Small intestine (tissue), 7 donors: ENCODE data around the gene SLC4A5. TPM values are rescaled to one million over a fixed set of nuclear protein-coding genes. Genes with fewer than 3 reads are reported as not detected.
A peak's percentile ranks its signal among the peaks of the same experiment; 100 is the strongest.

Experiments
- DNase-seq, 2 donors: peaks; one replicate each; pipeline versions ENCODE4 v3.0.0 to v3.0.0-alpha.2; 2013
- FAIRE-seq: peaks from 2 replicates; lab custom pipeline; 2012; peaks lifted over from hg19 to GRCh38; lab: Jason Lieb, UNC
- H3K27ac ChIP-seq, 3 donors: one replicate each; pipeline ENCODE4 v1.5.1; 2013; ENCODE audit warnings: low read length in 2 of 3, mild to moderate bottlenecking in 2 of 3, control low read depth in 1 of 3, inconsistent platforms in 1 of 3, low read depth in 1 of 3, moderate library complexity in 1 of 3
- H3K27me3 ChIP-seq, 3 donors: one replicate each; pipeline ENCODE4 v1.6.1; 2013; ENCODE audit warnings: low read length in 3 of 3, inconsistent platforms in 1 of 3; ENCODE audit not compliant: control insufficient read depth in 3 of 3, insufficient read depth in 3 of 3
- H3K36me3 ChIP-seq, 3 donors: one replicate each; pipeline ENCODE4 v1.6.1; 2013; ENCODE audit warnings: low read length in 3 of 3, inconsistent platforms in 1 of 3, low read depth in 1 of 3, mild to moderate bottlenecking in 1 of 3, moderate library complexity in 1 of 3; ENCODE audit not compliant: control insufficient read depth in 3 of 3, insufficient read depth in 2 of 3
- H3K4me1 ChIP-seq, 3 donors: one replicate each; pipeline ENCODE4 v1.6.1; 2013; ENCODE audit warnings: low read length in 2 of 3, inconsistent platforms in 1 of 3, low read depth in 1 of 3, mild to moderate bottlenecking in 1 of 3, moderate library complexity in 1 of 3; ENCODE audit not compliant: control insufficient read depth in 3 of 3, insufficient read depth in 2 of 3
- H3K4me3 ChIP-seq, 3 donors: one replicate each; pipeline ENCODE4 v1.5.1; 2013; ENCODE audit warnings: low read length in 3 of 3, control low read depth in 1 of 3, inconsistent platforms in 1 of 3, low read depth in 1 of 3, mild to moderate bottlenecking in 1 of 3, moderate library complexity in 1 of 3
- H3K9me3 ChIP-seq, 2 donors: one replicate each; pipeline ENCODE4 v1.6.1; 2013; ENCODE audit warnings: low read depth in 1 of 2, low read length in 1 of 2; ENCODE audit not compliant: control insufficient read depth in 2 of 2, insufficient read depth in 1 of 2
- whole genome bisulfite sequencing, 3 donors: extraction: QIAGEN DNeasy Blood & Tissue Kit; methylation state at CpG; one replicate each; pipeline ENCODE4 v1.1.7; 2013; 5-methylcytosine and 5-hydroxymethylcytosine counted together
- polyA plus RNA-seq, 4 donors: library from polyadenylated mRNA; stranded (reverse) in 3 of 4; unstranded in 1 of 4; fragments of 200-250 nt in 3 of 4; fragments of 120-200 nt in 1 of 4; gene quantifications; one replicate each; pipeline versions ENCODE4 v1.2.1 to v1.2.3, GENCODE V29; 2013
- donor health status: healthy with polysubstance abuse.
- donor health status: control.
- donor health status: control.
- donor health status: Bipolar disorder and iron deficiency.
- donor health status: healthy.

SLC4A5 gene
- polyA plus RNA-seq, 4 donors = 0.43 to 2.0 (median 0.59) TPM; not detected in 1

GRCh38 chr2:74269667-74270066, 73.5 kb downstream of the SLC4A5 start:
- DNase-seq = no peak
- no peaks in the 10 kb centered on the region for H3K27me3 ChIP-seq
- 94 to 96% (median 94%) methylated on average over 1 of the region's 1 CpG for WGBS, 3 donors
- H3K4me3 ChIP-seq = no peak overlapping the region
- H3K36me3 ChIP-seq = no peaks in the 10 kb centered on the region
- FAIRE-seq = no peak
- H3K27ac ChIP-seq = no peak overlapping the region
- H3K9me3 ChIP-seq = no peaks in the 10 kb centered on the region
- H3K4me1 ChIP-seq = peaks cover 0 to 6% (median 0%) of the 10 kb centered on the region in 3 donors

DNA sequence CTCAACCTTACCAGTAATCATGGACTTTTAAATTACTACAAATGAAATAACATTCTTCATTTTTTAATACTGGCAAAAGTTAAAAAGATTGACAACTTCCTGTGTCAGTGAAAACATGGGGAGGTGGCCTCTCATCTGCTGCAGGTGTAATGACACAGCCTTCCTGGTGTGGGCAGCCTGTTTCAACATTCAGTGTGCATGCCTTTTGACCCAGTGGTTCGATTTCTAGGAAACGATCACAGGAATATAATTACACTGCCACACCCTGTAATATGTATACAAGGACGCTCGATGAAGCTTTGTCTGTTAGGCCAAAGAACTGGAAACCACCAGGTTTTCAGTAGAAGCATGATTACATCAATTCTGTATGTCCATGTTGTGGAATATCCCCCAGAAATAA, 76.1 kb downstream of the SLC4A5 start:
- WGBS, 3 donors = 6 to 15% (median 7%) methylated on average over 4 of the region's 4 CpGs
- H3K4me3 ChIP-seq = no peak overlapping the region
- H3K27me3 ChIP-seq = no peaks in the 10 kb centered on the region
- H3K9me3 ChIP-seq = no peaks in the 10 kb centered on the region
- FAIRE-seq (peak; percentile 36), DNase-seq (peak; percentile 89 to 94)
- H3K4me1 ChIP-seq = peaks cover 0 to 6% (median 0%) of the 10 kb centered on the region in 3 donors
- H3K36me3 ChIP-seq = peaks cover 0 to 3% (median 0%) of the 10 kb centered on the region in 3 donors
- H3K27ac ChIP-seq = peak overlapping the region in 2 of 3 donors; percentile 15 to 59

- Histone ChIP-seq H3K27ac (no peak overlapping the region), H3K36me3 (peaks cover 0 to 3% (median 0%) of the 10 kb centered on the region in 3 donors), H3K27me3 (no peaks in the 10 kb centered on the region), H3K4me1 (peaks cover 0 to 6% (median 0%) of the 10 kb centered on the region in 3 donors), H3K9me3 (no peaks in the 10 kb centered on the region), H3K4me3 (no peak overlapping the region)
- DNase-seq (no peak), FAIRE-seq (no peak)
- 8 to 42% (median 26%) methylated on average over 1 of the region's 1 CpG for WGBS, 3 donors
Observed at GRCh38 chr2:74264281-74264680, 78.9 kb downstream of the SLC4A5 start.

- Histone ChIP-seq H3K4me1 (peaks cover 0 to 5% (median 0%) of the 10 kb centered on the region in 3 donors), H3K9me3 (no peaks in the 10 kb centered on the region), H3K4me3 (no peak overlapping the region), H3K27ac (no peak overlapping the region), H3K36me3 (peaks cover 0 to 3% (median 0%) of the 10 kb centered on the region in 3 donors), H3K27me3 (no peaks in the 10 kb centered on the region)
- DNase-seq (no peak), FAIRE-seq (no peak)
- 93 to 98% (median 95%) methylated on average over 6 of the region's 6 CpGs for WGBS, 3 donors
Observed at GRCh38 chr2:74262681-74263080, 80.5 kb downstream of the SLC4A5 start.

DNA sequence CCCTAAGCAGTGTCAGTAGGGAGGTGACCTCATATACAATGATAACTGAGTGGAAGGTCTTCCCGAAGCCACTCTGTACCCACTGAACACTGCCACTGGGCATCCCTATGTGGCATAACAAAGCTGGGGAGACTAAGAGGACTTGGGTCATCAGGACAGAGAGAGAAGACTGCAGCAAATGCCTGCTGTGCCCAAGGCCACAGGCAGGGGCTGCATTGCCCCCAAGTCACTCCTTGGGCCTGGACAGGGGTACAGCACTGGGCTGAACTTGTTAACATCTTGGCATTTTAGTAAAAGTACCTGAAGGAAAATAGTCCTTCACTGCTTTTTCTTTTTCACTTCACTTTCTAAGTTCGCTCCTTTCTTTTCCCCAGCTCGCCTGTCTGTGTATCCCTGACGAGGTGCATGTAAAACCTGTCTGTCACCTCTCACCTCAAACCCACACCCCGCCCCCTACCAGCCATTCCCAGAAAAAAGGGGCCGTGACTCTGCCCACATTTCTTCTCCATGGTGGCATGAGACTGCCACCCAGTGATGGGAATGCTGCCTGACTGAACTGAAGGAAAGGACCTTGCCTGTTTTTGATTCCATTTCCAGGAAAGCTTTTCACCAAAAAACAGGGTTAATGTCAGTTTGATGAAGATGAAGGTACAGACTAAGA, 81.9 kb downstream of the SLC4A5 start:
- no peak for FAIRE-seq

DNA sequence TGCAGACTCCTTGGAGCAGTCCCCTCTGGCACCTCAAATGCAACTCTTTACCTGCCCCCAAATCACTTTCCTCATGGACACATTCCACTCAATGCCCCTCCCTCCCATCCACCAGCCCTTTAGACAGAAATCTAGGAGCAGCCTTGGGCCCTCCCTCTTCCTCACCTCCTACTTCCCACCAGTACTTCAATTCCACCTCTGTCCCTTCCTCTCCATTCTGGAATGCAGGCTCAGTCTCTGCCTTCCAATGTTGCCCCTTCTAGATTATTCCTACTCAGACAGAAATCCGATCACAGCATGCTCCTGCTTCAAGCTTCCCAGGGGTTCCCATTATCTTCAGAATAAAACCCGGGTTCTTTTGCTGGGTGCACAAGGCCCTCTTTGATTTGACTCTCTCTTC, 82.7 kb downstream of the SLC4A5 start:
- no peaks in the 10 kb centered on the region for H3K27me3 ChIP-seq

More for the DNA sequence above, 81.9 kb downstream of the SLC4A5 start:
- no peaks in the 10 kb centered on the region for H3K4me1 ChIP-seq
- H3K36me3 ChIP-seq = peaks cover 0 to 3% (median 0%) of the 10 kb centered on the region in 3 donors
- no peak overlapping the region for H3K27ac ChIP-seq
- WGBS, 3 donors = 27 to 51% (median 36%) methylated on average over 6 of the region's 6 CpGs
- no peaks in the 10 kb centered on the region for H3K9me3 ChIP-seq
- H3K27me3 ChIP-seq = no peaks in the 10 kb centered on the region
- no peak overlapping the region for H3K4me3 ChIP-seq
- DNase-seq = peak; percentile 17 to 49

GRCh38 chr2:74259733-74260132, 83.5 kb downstream of the SLC4A5 start:
- no peak for DNase-seq
- no peaks in the 10 kb centered on the region for H3K9me3 ChIP-seq
- 75 to 84% (median 81%) methylated on average over 4 of the region's 4 CpGs for WGBS, 3 donors
- H3K27me3 ChIP-seq = no peaks in the 10 kb centered on the region
- H3K4me1 ChIP-seq = no peaks in the 10 kb centered on the region
- FAIRE-seq = no peak
- H3K27ac ChIP-seq = no peak overlapping the region
- H3K36me3 ChIP-seq = peaks cover 0 to 3% (median 0%) of the 10 kb centered on the region in 3 donors
- H3K4me3 ChIP-seq = no peak overlapping the region

More for the DNA sequence above, 82.7 kb downstream of the SLC4A5 start:
- no peak for FAIRE-seq
- Histone ChIP-seq H3K9me3 (no peaks in the 10 kb centered on the region), H3K4me1 (no peaks in the 10 kb centered on the region), H3K4me3 (no peak overlapping the region), H3K27ac (no peak overlapping the region), H3K36me3 (peaks cover 0 to 3% (median 0%) of the 10 kb centered on the region in 3 donors)
- DNase-seq = no peak
- 70 to 74% (median 70%) methylated on average over 2 of the region's 2 CpGs for WGBS, 3 donors

DNA sequence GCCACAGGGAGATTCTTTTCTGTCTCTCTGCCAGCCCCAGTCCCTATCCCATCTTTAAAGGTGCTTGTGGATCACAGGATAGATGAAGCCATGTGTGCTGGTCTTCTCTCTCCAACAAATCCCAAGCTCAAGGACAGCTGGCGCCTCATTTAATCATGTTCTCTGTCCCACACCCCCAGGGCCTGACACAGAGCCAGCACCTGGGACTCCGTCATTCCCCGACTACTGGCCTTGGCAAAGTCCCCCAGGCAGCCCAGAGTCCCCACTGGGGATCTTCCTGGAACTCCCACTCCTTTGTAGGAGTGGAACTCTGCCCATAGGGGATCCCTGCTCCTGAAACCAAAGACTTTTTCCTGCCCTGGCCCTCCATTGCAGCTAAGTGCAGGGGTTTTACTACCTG, 84.0 kb downstream of the SLC4A5 start:
- no peak for FAIRE-seq
- H3K9me3 ChIP-seq = no peaks in the 10 kb centered on the region
- 79 to 90% (median 88%) methylated on average over 3 of the region's 3 CpGs for WGBS, 3 donors
- DNase-seq = no peak
- H3K27ac ChIP-seq = no peak overlapping the region
- peaks cover 0 to 3% (median 0%) of the 10 kb centered on the region in 3 donors for H3K36me3 ChIP-seq
- no peak overlapping the region for H3K4me3 ChIP-seq
- no peaks in the 10 kb centered on the region for H3K4me1 ChIP-seq
- no peaks in the 10 kb centered on the region for H3K27me3 ChIP-seq
